Epithelial cell of proximal tubule (primary cell): ENCODE data around the gene ICE2. TPM values are rescaled to one million over a fixed set of nuclear protein-coding genes. Genes with fewer than 3 reads are reported as not detected.

ENCODE experiments used
- DNase-seq: peaks from one replicate; pipeline ENCODE4 v3.0.0-alpha.2; 2011; ENCODE audit warnings: low read depth
- H3K4me3 ChIP-seq: 2 replicates; pipeline ENCODE4 v1.5.1; 2011; ENCODE audit warnings: low read depth, mild to moderate bottlenecking, low read length
- CTCF ChIP-seq: conservative IDR thresholded peaks from 2 replicates; pipeline ENCODE4 v1.5.1; 2012; ENCODE audit warnings: low read depth, mild to moderate bottlenecking, low read length
- total RNA-seq: library from RNA; depleted of rRNA; stranded (reverse); fragments of >200 nt; gene quantifications from 2 replicates; pipeline ENCODE4 v1.2.3, GENCODE V29; 2015

ICE2 gene
- total RNA-seq, 1 donor from 2014 or later = 10.6 TPM

- no peak for TF ChIP-seq CTCF
- H3K4me3 ChIP-seq = peak overlapping the region; percentile 91
- no peak for DNase-seq
These were observed 82.8 kb downstream of the ICE2 start for GRCh38 chr15:60396100-60396499.

GRCh38 chr15:60395276-60396011, 83.5 kb downstream of the ICE2 start:
- peak overlapping the region; percentile 91 for H3K4me3 ChIP-seq
- no peak for TF ChIP-seq CTCF
- DNase-seq = no peak

- no peak for DNase-seq
- H3K4me3 ChIP-seq = peak overlapping the region; percentile 91
- no peak for TF ChIP-seq CTCF
These were observed 84.2 kb downstream of the ICE2 start for GRCh38 chr15:60394689-60395097.

GRCh38 chr15:60392986-60393790, 85.8 kb downstream of the ICE2 start:
- DNase-seq = peak; percentile 90
- peak overlapping the region; percentile 91 for H3K4me3 ChIP-seq
- TF ChIP-seq CTCF = no peak

- no peak for TF ChIP-seq CTCF
- peak overlapping the region; percentile 30 for H3K4me3 ChIP-seq
- DNase-seq = no peak
These were observed 86.3 kb downstream of the ICE2 start for GRCh38 chr15:60392601-60392985.

GRCh38 chr15:60391722-60392315, 87.1 kb downstream of the ICE2 start:
- peak overlapping the region; percentile 32 for H3K4me3 ChIP-seq
- no peak for TF ChIP-seq CTCF
- DNase-seq = no peak
